GM13977 (cell line): Measurements from ENCODE around the gene EEF2K.

Experiments used
- DNase-seq: peaks from one replicate; pipeline ENCODE4 v3.0.0; 2012; ENCODE audit warnings: low spot score
- in situ Hi-C: fragments of 300-500 bp; cut with MboI; formaldehyde crosslinking; loops from one replicate; pipeline ENCODE4 v1.12.0; 2022; ENCODE audit warnings: low sequenced_read_pairs, low pct_unique_long_range_greater_than_20kb, mixed read lengths, inconsistent platforms; ENCODE audit not compliant: unreplicated experiment
- TF ChIP-seq, protein P1 (sequence below): IDR thresholded peaks from 2 replicates; pipeline ENCODE4 v1.5.1; 2012; ENCODE audit warnings: mild to moderate bottlenecking, control low read depth; ENCODE audit not compliant: insufficient read depth; ENCODE audit errors: extremely low read depth, missing control alignments

Gene EEF2K

DNA sequence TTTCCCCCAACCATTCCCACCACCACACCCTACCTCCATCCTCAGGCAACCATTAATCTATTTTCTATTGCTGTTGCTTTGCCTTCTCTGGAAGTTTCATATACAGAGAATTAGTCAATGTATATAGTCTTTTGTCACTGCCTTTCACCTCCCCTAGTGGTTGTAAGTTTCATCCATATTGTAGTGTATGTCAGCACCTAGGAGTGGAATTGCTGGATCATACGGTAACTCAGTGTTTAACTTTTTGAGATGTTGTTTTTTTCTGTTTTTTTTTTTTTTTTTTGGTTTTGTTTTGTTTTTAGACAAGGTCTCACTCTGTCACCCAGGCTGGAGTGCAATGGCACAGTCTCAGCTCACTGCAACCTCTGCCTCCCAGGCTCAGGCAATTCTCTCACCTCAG, 16.9 kb downstream of the EEF2K start:
- TF ChIP-seq, protein P1, sequence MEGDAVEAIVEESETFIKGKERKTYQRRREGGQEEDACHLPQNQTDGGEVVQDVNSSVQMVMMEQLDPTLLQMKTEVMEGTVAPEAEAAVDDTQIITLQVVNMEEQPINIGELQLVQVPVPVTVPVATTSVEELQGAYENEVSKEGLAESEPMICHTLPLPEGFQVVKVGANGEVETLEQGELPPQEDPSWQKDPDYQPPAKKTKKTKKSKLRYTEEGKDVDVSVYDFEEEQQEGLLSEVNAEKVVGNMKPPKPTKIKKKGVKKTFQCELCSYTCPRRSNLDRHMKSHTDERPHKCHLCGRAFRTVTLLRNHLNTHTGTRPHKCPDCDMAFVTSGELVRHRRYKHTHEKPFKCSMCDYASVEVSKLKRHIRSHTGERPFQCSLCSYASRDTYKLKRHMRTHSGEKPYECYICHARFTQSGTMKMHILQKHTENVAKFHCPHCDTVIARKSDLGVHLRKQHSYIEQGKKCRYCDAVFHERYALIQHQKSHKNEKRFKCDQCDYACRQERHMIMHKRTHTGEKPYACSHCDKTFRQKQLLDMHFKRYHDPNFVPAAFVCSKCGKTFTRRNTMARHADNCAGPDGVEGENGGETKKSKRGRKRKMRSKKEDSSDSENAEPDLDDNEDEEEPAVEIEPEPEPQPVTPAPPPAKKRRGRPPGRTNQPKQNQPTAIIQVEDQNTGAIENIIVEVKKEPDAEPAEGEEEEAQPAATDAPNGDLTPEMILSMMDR = no peak
- DNase-seq = no peak
- in situ Hi-C loops = no loop called here

DNA sequence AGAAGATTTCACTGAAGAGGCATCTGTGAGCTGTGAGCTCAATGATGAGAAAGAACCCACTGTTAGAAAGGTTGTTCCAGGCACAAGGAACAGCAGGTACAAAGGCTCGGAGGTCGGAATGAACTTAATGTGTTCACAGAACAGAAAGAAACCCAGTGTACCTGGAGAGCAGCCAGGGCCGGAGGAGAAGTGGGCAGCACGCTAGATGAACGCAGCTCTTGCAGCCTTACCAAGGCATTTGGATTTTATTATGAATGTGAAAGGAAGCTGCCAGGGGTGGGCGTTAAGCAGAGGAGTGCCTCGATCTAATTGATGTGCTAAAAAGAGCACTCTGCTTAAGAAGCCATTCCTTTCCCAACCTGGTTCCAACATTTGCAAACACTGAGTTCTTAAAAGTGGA, 19.0 kb downstream of the EEF2K start:
- TF ChIP-seq, protein P1 = no peak
- no peak for DNase-seq
- in situ Hi-C loops = no loop called here

DNA sequence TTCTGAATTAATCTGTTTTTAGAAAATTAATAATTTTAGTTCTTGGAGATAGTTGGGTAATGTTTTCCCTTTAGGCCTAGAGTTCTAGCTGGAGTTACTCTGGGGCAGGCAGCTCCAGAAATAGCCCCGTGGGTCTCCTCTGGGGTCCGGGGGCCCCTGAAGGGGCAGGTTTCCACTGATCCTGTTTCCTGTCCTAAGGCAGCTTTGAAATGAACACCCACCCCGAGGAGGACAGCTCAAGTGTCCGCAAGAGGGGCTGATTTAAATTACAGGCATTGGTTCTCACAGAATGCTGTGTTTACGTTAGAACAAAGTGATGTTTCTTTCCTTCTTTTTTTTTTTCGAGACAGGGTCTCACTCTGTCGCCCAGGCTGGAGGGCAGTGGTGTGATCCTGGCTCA, 23.8 kb downstream of the EEF2K start:
- DNase-seq = no peak
- TF ChIP-seq, protein P1 = no peak
- in situ Hi-C loops = no loop called here

DNA sequence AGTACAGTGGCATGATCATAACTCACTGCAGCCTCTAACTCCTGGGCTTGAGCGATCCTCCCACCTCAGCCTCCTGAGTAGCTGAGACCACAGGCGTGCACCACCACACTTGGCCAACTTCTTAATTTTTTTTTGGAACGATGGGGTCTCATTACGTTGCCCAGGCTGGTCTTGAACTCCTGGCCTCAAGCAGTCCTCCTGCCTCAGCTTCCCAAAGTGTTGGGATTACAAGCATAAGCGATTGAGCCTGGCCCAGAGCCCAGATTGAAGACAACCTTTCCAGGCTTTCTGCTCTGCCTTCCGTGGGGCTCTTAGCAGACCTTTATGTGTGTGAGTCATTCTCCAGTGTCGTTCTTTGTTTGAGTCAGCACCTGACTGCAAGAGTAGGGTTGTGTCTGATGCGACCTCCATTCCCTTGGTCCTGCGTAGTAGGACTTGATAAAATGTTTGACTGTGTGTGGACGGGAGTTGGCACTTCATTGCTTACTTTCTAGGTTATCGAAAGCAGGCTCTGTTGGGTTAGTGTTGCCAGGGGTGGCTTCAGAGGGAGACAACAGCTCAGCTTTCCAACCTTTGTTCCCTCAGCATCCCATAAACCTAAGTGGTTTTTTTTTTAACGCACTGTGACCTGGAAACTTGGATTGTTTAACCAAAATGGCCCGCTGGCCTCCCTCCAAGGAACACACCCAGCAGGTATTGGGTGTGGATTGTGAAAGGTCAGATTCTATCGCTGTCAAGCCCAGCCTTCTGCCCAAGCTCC, 26.4 kb downstream of the EEF2K start:
- no peak for DNase-seq
- TF ChIP-seq, protein P1 = no peak
- in situ Hi-C loops = no loop called here

DNA sequence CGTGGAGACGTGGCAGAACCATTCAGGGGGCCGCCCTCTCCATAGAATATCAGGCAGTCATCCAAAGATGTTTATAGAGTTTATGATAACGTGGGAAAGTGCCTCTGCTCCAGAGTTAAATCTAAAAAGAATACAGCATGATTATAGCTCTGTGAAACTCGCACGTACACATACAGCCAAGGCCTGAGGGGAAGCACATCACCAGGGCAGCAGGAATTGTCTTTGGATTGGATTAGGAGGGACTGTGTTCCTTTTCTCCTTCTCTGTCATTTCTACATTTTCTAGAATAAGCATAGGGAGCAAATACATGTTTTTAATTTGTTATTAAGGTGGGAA, 26.9 kb downstream of the EEF2K start:
- TF ChIP-seq, protein P1 = no peak

DNA sequence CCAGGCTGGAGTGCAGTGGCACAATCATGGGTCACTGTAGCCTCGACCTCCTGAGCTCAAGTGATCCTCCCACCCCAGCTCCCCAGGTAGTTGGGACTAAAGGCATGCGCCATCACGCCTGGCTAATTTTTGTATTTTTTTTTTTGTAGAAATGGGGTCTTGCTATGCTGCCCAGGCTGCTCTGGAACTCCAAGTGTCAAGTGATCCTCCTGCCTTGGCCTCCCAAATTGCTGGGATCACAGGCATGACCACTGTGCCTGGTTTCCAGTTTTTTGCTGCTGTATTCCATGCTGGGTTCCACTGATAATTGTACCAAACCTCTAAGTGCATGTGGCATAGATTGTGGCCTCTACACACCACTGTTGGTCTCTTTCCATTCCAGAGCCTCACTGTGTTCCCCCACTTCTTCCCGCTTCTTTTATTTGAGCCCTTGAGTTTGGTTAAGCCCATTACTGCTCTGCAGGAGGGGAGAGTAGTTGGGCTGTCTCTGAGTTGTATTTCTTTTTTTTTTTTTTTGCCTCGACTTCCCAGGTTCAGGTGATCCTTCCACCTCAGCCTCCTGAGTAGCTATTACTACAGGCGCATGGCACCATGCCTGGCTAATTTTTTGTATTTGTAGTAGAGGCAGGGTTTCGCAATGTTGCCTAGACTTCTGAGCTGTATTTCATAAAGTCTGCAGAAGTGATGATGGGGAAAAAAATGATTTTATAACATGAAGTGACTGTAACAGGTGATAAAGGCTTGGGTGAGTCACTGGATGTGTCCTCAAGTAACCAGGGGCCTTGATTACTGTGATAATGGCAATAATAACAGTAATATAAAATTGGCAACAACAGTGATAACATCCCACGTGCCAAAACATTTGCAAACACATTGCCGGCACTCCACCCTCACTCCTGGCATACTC, 30.0 kb downstream of the EEF2K start:
- TF ChIP-seq, protein P1 = no peak
- in situ Hi-C loops = no loop called here
- no peak for DNase-seq

More for the DNA sequence above, 26.9 kb downstream of the EEF2K start:
- in situ Hi-C loops = no loop called here
- no peak for DNase-seq
